SK-N-SH (cell line): ENCODE results near the gene ARHGAP42. TPM values are rescaled to one million over a fixed set of nuclear protein-coding genes. Genes with fewer than 3 reads are reported as not detected.

Experiments
- CTCF ChIA-PET: fragments of 300-600, 350-600 bp; formaldehyde crosslinking; extraction: SDS; loops from one replicate; lab custom pipeline; 2021; lab: Yijun Ruan, JAX
- POLR2A ChIA-PET: fragments of 350-600 bp; sonication (Branson Sonifier 250); formaldehyde crosslinking; extraction: SDS; loops from one replicate; lab custom pipeline; 2020; ENCODE audit warnings: antibody characterized with exemption, inconsistent platforms; lab: Yijun Ruan, JAX
- DNase-seq: peaks from one replicate; pipeline ENCODE4 v3.0.0; 2012
- H2AFZ ChIP-seq: fragments of 200-600 bp; sonication (generic); 2 replicates; pipeline ENCODE4 v1.8.1; 2016; ENCODE audit warnings: antibody characterized with exemption, mild to moderate bottlenecking, low read depth
- H3F3A ChIP-seq: fragments of 200-600 bp; sonication (generic); replicated peaks from 2 replicates; pipeline ENCODE3; 2016; ENCODE audit warnings: antibody characterized with exemption, mild to moderate bottlenecking; ENCODE audit not compliant: insufficient read depth
- H3K27ac ChIP-seq, 2 experiments: fragments of 200-500 bp in 1 of 2; fragments of 200-600 bp in 1 of 2; sonication (Bioruptor generic) in 1 of 2; sonication (generic), shearing (Covaris generic) in 1 of 2; 2 replicates each; pipeline versions ENCODE4 v1.5.1 to v1.6.1; 2014 to 2016; ENCODE audit warnings: low read depth in 2 of 2, inconsistent platforms in 1 of 2, low read length in 1 of 2, mild to moderate bottlenecking in 1 of 2, mixed read lengths in 1 of 2
- H3K27me3 ChIP-seq: fragments of 200-600 bp; sonication (generic), shearing (Covaris generic); 2 replicates; pipeline ENCODE4 v1.6.1; 2016; ENCODE audit warnings: mixed run types; ENCODE audit not compliant: insufficient read depth
- H3K36me3 ChIP-seq, 2 experiments: fragments of 200-500 bp in 1 of 2; fragments of 200-600 bp in 1 of 2; sonication (Bioruptor generic) in 1 of 2; sonication (generic) in 1 of 2; replicated peaks in 1 of 2; 2 replicates each; pipeline versions ENCODE3 to v1.5.1; 2014 to 2016; ENCODE audit warnings: low read length in 1 of 2, mild to moderate bottlenecking in 1 of 2; ENCODE audit not compliant: insufficient read depth in 2 of 2, control insufficient read depth in 1 of 2
- H3K4me1 ChIP-seq, 2 experiments: fragments of 200-500 bp in 1 of 2; fragments of 200-600 bp in 1 of 2; sonication (Bioruptor generic) in 1 of 2; sonication (generic), shearing (Covaris generic) in 1 of 2; 2 replicates each; pipeline versions ENCODE4 v1.5.1 to v1.6.1; 2014 to 2016; ENCODE audit warnings: low read depth in 1 of 2, low read length in 1 of 2, mixed run types in 1 of 2; ENCODE audit not compliant: insufficient read depth in 2 of 2, control insufficient read depth in 1 of 2
- H3K4me2 ChIP-seq: fragments of 200-600 bp; sonication (generic), shearing (Covaris generic); 2 replicates; pipeline ENCODE4 v1.6.1; 2017; ENCODE audit warnings: mixed run types
- H3K4me3 ChIP-seq, 2 experiments: fragments of 200-500 bp in 1 of 2; fragments of 200-600 bp in 1 of 2; sonication (Bioruptor generic) in 1 of 2; sonication (generic), shearing (Covaris generic) in 1 of 2; 2 replicates each; pipeline versions ENCODE4 v1.5.1 to v1.8.1; 2014 to 2016; ENCODE audit warnings: low read depth in 2 of 2, inconsistent platforms in 1 of 2, low read length in 1 of 2, mild to moderate bottlenecking in 1 of 2, mixed read lengths in 1 of 2, moderate library complexity in 1 of 2
- H3K79me2 ChIP-seq: fragments of 200-600 bp; sonication (generic); 2 replicates; pipeline ENCODE4 v1.8.1; 2017; ENCODE audit warnings: mild to moderate bottlenecking; ENCODE audit not compliant: insufficient read depth
- H3K9ac ChIP-seq: fragments of 200-600 bp; sonication (generic); 2 replicates; pipeline ENCODE4 v1.6.1; 2017; ENCODE audit warnings: mixed run types
- H3K9me2 ChIP-seq: fragments of 200-600 bp; sonication (generic); 2 replicates; pipeline ENCODE4 v1.6.1; 2017; ENCODE audit warnings: mixed run types
- H3K9me3 ChIP-seq: fragments of 200-600 bp; sonication (generic); 2 replicates; pipeline ENCODE4 v1.6.1; 2017; ENCODE audit warnings: mixed run types, mild to moderate bottlenecking, moderate library complexity
- H4K20me1 ChIP-seq: fragments of 200-600 bp; sonication (generic); 2 replicates; pipeline ENCODE4 v1.6.1; 2017; ENCODE audit warnings: mild to moderate bottlenecking, mixed run types; ENCODE audit not compliant: insufficient read depth
- CTCF ChIP-seq: fragments of 200-600 bp; sonication (generic); IDR thresholded peaks from 2 replicates; pipeline ENCODE4 v1.6.1; 2017; ENCODE audit warnings: antibody characterized with exemption, mild to moderate bottlenecking, moderate library complexity
- ELF1 ChIP-seq: IDR thresholded peaks from 2 replicates; pipeline ENCODE4 v1.4.0; 2012
- EP300 ChIP-seq, 2 experiments: IDR thresholded peaks; 2 replicates each; pipeline versions ENCODE4 v1.4.0 to v1.6.1; 2012; ENCODE audit warnings: borderline replicate concordance in 1 of 2, low read depth in 1 of 2, low read length in 1 of 2
- FOSL2 ChIP-seq: IDR thresholded peaks from 2 replicates; pipeline ENCODE4 v1.4.0; 2012; ENCODE audit warnings: low read depth, mild to moderate bottlenecking, moderate library complexity, borderline replicate concordance
- FOXJ3 ChIP-seq: sonication (generic); formaldehyde crosslinking; IDR thresholded peaks from 2 replicates; pipeline ENCODE4 v1.5.1; 2020; ENCODE audit warnings: mild to moderate bottlenecking, missing genetic modification reagents
- GABPA ChIP-seq: IDR thresholded peaks from 2 replicates; pipeline ENCODE4 v1.4.0; 2012; ENCODE audit warnings: low read depth, mild to moderate bottlenecking
- JUND ChIP-seq: IDR thresholded peaks from 2 replicates; pipeline ENCODE4 v1.4.0; 2012
- MEF2A ChIP-seq: IDR thresholded peaks from 2 replicates; pipeline ENCODE4 v1.4.0; 2012; ENCODE audit warnings: low read depth, borderline replicate concordance
- NRF1 ChIP-seq: IDR thresholded peaks from 2 replicates; pipeline ENCODE4 v1.6.1; 2012; ENCODE audit warnings: low read depth, mild to moderate bottlenecking, low read length
- POLR2AphosphoS5 ChIP-seq: IDR thresholded peaks from 2 replicates; pipeline ENCODE4 v1.6.1; 2012; ENCODE audit warnings: low read depth, low read length
- RAD21 ChIP-seq: IDR thresholded peaks from 2 replicates; pipeline ENCODE4 v1.6.1; 2012; ENCODE audit warnings: mild to moderate bottlenecking, low read length
- TAF1 ChIP-seq: IDR thresholded peaks from 2 replicates; pipeline ENCODE4 v1.6.1; 2012; ENCODE audit warnings: low read depth, mild to moderate bottlenecking, low read length, moderate library complexity, borderline replicate concordance
- TCF12 ChIP-seq: IDR thresholded peaks from 2 replicates; pipeline ENCODE4 v1.4.0; 2012
- TEAD4 ChIP-seq: IDR thresholded peaks from 2 replicates; pipeline ENCODE4 v1.4.0; 2012; ENCODE audit warnings: mild to moderate bottlenecking, borderline replicate concordance; ENCODE audit not compliant: insufficient read depth
- WGBS: methylation state at CpG from one replicate; pipeline ENCODE4 v1.1.6; 2017; ENCODE audit warnings: low lambda C conversion rate; 5-methylcytosine and 5-hydroxymethylcytosine counted together
- polyA plus RNA-seq, 3 experiments: library from polyadenylated mRNA; depleted of rRNA; stranded (reverse); fragments of >200 nt; gene quantifications; 2 replicates each; pipeline ENCODE4 v1.2.3, GENCODE V29; 2012
- TF ChIP-seq, protein P1 (sequence below): IDR thresholded peaks from 2 replicates; pipeline ENCODE4; 2012
- TF ChIP-seq, protein P2 (sequence below): IDR thresholded peaks from 2 replicates; pipeline ENCODE4 v1.4.0; 2012; ENCODE audit warnings: low read depth, borderline replicate concordance
- TF ChIP-seq, protein P3 (sequence below): IDR thresholded peaks from 2 replicates; pipeline ENCODE4 v1.6.1; 2012; ENCODE audit warnings: mild to moderate bottlenecking, low read depth, low read length, moderate library complexity

Gene ARHGAP42
- polyA plus RNA-seq, 1 of the 3 experiments (the other 2 are of a cell fraction) = 0.02 TPM

- no peak for DNase-seq
- no peak overlapping the region for H3K9ac ChIP-seq
- no peak for TF ChIP-seq POLR2AphosphoS5
- no peak for TF ChIP-seq FOSL2
- TF ChIP-seq, protein P1, sequence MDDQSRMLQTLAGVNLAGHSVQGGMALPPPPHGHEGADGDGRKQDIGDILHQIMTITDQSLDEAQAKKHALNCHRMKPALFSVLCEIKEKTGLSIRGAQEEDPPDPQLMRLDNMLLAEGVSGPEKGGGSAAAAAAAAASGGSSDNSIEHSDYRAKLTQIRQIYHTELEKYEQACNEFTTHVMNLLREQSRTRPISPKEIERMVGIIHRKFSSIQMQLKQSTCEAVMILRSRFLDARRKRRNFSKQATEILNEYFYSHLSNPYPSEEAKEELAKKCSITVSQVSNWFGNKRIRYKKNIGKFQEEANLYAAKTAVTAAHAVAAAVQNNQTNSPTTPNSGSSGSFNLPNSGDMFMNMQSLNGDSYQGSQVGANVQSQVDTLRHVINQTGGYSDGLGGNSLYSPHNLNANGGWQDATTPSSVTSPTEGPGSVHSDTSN = no peak
- TF ChIP-seq, protein P2, sequence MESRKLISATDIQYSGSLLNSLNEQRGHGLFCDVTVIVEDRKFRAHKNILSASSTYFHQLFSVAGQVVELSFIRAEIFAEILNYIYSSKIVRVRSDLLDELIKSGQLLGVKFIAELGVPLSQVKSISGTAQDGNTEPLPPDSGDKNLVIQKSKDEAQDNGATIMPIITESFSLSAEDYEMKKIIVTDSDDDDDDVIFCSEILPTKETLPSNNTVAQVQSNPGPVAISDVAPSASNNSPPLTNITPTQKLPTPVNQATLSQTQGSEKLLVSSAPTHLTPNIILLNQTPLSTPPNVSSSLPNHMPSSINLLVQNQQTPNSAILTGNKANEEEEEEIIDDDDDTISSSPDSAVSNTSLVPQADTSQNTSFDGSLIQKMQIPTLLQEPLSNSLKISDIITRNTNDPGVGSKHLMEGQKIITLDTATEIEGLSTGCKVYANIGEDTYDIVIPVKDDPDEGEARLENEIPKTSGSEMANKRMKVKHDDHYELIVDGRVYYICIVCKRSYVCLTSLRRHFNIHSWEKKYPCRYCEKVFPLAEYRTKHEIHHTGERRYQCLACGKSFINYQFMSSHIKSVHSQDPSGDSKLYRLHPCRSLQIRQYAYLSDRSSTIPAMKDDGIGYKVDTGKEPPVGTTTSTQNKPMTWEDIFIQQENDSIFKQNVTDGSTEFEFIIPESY = no peak
- no peak for TF ChIP-seq CTCF
- no peak for TF ChIP-seq TCF12
- TF ChIP-seq GABPA = no peak
- TF ChIP-seq EP300 (IDR thresholded peaks at IDR 0.05; ENCODE audit: borderline replicate concordance in 1 of 2, low read depth in 1 of 2, low read length in 1 of 2) = no peak
- TF ChIP-seq NRF1 = no peak
- TF ChIP-seq, all 33 proteins: peak for 0
- no peak overlapping the region for H3K27ac ChIP-seq
- H3K4me1 ChIP-seq = no peaks in the 10 kb centered on the region
- ChIA-PET POLR2A (no interaction called here), CTCF (no interaction called here)
- H3K27me3 ChIP-seq = no peaks in the 10 kb centered on the region
- no peaks in the 10 kb centered on the region for H3F3A ChIP-seq
- H2AFZ ChIP-seq = no peak overlapping the region
- no peak overlapping the region for H3K4me3 ChIP-seq
- no peak overlapping the region for H3K4me2 ChIP-seq
- WGBS = 5% methylated on average over 2 of the region's 2 CpGs
- H4K20me1 ChIP-seq = no peaks in the 10 kb centered on the region
- no peaks in the 10 kb centered on the region for H3K36me3 ChIP-seq
- no peaks in the 10 kb centered on the region for H3K79me2 ChIP-seq
- no peaks in the 10 kb centered on the region for H3K9me3 ChIP-seq
- H3K9me2 ChIP-seq = no peaks in the 10 kb centered on the region
Measured at GRCh38 chr11:100978442-100978841, 291.4 kb downstream of the ARHGAP42 start.

- Histone ChIP-seq H3F3A (no peaks in the 10 kb centered on the region), H3K79me2 (no peaks in the 10 kb centered on the region), H3K36me3 (no peaks in the 10 kb centered on the region), H3K27me3 (no peaks in the 10 kb centered on the region), H4K20me1 (no peaks in the 10 kb centered on the region), H2AFZ (no peak overlapping the region), H3K9ac (no peak overlapping the region), H3K27ac (no peak overlapping the region), H3K4me3 (no peak overlapping the region), H3K9me2 (no peaks in the 10 kb centered on the region), H3K4me1 (no peaks in the 10 kb centered on the region), H3K4me2 (no peak overlapping the region), H3K9me3 (no peaks in the 10 kb centered on the region)
- no peak for DNase-seq
- 7% methylated on average over 2 of the region's 2 CpGs for WGBS
- POLR2A ChIA-PET = no interaction called here
- CTCF ChIA-PET = no interaction called here
- no peak for TF ChIP-seq RAD21
- TF ChIP-seq ELF1 = no peak
- no peak for TF ChIP-seq FOXJ3 (CRISPR knock-in tag)
- no peak for TF ChIP-seq TEAD4
- TF ChIP-seq, protein P3, sequence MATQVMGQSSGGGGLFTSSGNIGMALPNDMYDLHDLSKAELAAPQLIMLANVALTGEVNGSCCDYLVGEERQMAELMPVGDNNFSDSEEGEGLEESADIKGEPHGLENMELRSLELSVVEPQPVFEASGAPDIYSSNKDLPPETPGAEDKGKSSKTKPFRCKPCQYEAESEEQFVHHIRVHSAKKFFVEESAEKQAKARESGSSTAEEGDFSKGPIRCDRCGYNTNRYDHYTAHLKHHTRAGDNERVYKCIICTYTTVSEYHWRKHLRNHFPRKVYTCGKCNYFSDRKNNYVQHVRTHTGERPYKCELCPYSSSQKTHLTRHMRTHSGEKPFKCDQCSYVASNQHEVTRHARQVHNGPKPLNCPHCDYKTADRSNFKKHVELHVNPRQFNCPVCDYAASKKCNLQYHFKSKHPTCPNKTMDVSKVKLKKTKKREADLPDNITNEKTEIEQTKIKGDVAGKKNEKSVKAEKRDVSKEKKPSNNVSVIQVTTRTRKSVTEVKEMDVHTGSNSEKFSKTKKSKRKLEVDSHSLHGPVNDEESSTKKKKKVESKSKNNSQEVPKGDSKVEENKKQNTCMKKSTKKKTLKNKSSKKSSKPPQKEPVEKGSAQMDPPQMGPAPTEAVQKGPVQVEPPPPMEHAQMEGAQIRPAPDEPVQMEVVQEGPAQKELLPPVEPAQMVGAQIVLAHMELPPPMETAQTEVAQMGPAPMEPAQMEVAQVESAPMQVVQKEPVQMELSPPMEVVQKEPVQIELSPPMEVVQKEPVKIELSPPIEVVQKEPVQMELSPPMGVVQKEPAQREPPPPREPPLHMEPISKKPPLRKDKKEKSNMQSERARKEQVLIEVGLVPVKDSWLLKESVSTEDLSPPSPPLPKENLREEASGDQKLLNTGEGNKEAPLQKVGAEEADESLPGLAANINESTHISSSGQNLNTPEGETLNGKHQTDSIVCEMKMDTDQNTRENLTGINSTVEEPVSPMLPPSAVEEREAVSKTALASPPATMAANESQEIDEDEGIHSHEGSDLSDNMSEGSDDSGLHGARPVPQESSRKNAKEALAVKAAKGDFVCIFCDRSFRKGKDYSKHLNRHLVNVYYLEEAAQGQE = no peak
- TF ChIP-seq JUND = no peak
- TF ChIP-seq, protein P2 = no peak
- no peak for TF ChIP-seq TAF1
- no peak for TF ChIP-seq MEF2A
- no peak for TF ChIP-seq FOSL2
Measured at GRCh38 chr11:100978939-100979338, 291.9 kb downstream of the ARHGAP42 start.
